GM18520 (cell line): ENCODE measurements around the gene ZNF468.
"Not testable (repeated sequence)": the region's sequence is repeated elsewhere in the genome, so short reads cannot be mapped to it uniquely, and the experiment has no call there.

Experiments
- ATAC-seq: cut with Tn5 transposase; IDR thresholded peaks from one replicate; pipeline ENCODE4 v1.9.1; 2021; ENCODE audit not compliant: unreplicated experiment

The ZNF468 gene

GRCh38 chr19:52857378-52858191 is at the start of gene ZNF468:
Gene ZNF468, minus strand, starts transcription at chr19:52857619. Its CDS starts 3,347 bp downstream, at chr19:52854272.
- peak; percentile 93 for ATAC-seq

GRCh38 chr19:52904052-52904780 is 46.8 kb upstream of the ZNF468 start:
- not testable (repeated sequence) for ATAC-seq

- ATAC-seq = no peak
Observed at GRCh38 chr19:52901842-52902241, 44.4 kb upstream of the ZNF468 start.

DNA sequence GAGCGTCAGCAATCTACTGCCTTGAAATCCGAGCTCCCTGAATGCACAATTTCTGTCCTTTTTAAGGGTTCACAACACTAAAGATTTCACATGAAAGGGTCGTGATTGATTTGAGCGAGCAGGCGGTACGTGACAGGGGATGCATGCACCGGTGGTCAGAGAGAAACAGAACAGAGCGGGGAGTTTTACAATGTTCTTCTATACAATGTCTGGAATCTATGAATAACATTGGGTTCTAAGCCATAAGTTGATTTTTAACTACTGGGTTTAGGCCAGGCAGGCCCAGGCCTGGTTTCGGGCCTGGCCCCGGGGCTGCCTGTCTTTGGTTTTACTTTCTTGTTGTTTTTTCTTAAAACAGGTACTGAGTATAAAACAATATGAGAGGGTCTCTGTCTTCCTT is 41.2 kb upstream of the ZNF468 start:
- not testable (repeated sequence) for ATAC-seq

DNA sequence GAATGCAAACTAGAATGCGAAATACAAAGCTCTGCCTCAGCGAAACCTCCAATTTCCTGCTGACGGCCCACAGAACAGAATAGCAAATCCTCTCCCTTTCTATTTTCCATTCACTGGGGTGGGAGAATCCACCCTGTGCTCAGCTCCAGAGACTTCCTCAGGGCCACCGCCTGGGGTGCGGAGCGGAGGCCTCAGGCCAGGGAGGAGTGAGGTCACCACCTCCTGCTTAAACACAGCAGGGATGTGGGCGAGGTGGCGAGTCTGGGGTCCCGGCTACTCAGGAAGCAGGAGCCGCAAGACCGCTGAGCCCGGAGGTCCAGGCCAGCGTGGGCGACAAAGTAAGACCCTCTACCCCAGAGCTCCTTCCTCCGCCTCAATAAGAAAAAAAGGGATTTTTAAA is 40.7 kb upstream of the ZNF468 start:
- ATAC-seq = no peak

DNA sequence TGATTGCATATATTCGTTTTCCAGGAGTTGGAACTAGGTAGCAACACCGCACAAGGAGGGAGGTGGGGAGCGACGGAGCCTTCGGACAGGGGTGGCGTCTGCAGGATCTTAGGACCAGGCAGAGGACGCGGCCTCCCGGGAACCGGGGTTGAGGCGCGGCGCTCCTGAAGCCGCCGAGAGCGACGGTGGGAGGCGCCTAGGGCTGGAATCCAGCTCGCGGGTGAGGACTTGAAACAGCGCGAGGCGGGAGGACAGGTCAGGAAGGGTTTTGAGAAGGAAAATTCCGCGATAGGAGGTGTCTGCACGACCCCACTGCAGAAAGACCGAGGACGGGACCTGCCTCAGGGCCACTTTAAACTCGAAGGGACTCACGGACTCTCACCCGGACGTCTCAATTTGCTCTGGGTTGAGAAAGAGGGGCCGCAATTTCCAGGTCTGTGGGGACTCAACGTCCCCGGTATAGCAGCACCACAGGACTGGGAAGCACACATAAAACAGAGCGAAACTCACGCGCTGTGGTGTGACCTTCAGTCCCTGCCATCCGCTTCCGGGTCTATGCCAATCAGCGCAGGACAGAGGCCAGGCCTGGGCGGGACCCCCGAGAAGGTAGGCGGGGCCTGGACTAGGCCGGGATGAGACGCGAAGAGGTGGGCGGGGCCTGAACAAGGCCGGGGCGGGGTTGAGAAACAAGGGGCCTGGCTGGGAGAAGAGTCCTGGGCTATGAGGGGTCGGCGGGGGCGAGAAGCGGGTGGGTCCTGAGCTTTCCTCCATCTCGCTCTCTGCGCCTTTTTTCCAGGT is 39.9 kb upstream of the ZNF468 start, which contains the start of gene ZNF320:
TSS of gene ZNF320 (minus strand) at position 498 of the 798 bp plus-strand sequence. CDS start 7,380 bp downstream, outside the sequence.
- ATAC-seq = peak; percentile 86

DNA sequence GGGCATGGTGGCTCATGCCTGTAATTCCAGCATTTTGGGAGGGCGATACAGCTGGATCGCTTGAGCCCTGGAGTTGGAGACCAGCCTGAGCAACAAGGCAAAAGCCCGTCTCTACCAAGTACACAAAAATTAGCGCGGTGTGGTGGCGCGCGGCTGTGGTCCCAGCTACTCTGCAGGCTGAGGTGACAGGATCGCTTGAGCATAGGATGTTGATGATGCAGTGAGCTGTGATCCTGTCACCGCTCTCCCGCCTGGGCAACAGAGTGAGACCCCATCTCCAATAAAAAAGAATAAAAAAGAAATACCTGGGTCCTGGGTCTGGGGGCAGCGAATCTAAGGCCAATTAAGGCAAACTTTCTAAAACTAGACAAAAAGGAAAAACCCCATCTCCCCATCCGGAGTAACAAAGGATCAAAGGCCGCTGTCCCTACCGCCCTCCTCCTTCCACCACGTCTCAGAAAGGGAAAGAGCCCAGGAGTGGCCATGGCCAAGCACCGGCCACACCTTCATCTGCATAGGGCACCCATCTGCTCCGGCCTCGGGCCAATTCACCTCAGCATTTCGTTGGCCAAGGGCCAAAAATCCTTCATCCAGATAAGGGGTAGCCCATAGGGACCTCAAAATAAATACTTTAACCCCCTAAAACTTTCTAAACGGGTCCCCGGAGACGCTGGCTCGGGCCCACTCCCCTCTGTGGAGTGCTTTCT is 39.2 kb upstream of the ZNF468 start:
- ATAC-seq = no peak

GRCh38 chr19:52891336-52891735 is 33.9 kb upstream of the ZNF468 start:
- no peak for ATAC-seq

GRCh38 chr19:52889931-52890330 is 32.5 kb upstream of the ZNF468 start:
- no peak for ATAC-seq

- no peak for ATAC-seq
Observed at GRCh38 chr19:52889076-52889475, 31.7 kb upstream of the ZNF468 start.

DNA sequence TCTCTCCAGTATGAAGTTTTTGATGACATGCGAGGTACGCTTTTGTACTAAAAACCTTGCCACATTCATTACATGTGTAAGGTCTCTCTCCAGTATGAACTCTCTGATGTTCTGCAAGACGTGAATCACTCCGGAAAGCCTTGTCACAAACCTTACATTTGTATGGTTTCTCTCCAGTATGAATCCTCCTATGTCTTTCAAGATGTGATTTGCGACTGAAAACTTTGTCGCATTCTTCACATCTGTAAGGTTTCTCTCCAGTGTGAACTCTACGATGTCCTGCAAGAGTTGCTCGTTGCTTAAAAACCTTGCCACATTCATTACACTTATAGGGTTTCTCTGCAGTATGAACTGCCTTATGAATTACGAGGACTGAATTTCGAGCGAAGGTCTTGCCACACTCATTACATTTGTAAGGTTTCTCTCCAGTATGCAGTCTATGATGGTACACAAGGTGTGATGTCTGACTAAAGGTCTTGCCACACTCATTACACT is 23.5 kb upstream of the ZNF468 start:
- no peak for ATAC-seq

GRCh38 chr19:52872996-52873395 is 15.6 kb upstream of the ZNF468 start:
- ATAC-seq = not testable (repeated sequence)

DNA sequence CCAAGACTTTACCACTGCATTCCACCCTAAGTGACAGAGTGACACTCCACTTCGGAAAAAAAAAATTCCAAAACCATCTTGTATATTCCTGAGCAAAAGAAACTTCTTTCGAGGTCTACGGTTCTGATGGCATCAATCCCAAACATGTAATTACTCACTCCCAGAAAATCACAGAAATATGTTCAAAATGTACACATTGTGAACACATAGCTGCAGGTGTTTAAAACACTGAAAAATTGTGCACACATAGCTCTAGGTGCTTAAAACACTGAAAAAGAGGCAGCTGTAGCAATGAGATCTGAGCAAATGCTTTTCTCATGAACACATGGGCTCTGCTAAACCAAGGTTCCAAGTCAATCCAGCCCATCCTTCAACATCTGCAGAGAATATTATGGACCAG is 14.0 kb upstream of the ZNF468 start:
- no peak for ATAC-seq

GRCh38 chr19:52868031-52868430 is 10.6 kb upstream of the ZNF468 start:
- not testable (repeated sequence) for ATAC-seq

- ATAC-seq = not testable (repeated sequence)
Observed at GRCh38 chr19:52856540-52857377, 660 bp downstream of the ZNF468 start.

DNA sequence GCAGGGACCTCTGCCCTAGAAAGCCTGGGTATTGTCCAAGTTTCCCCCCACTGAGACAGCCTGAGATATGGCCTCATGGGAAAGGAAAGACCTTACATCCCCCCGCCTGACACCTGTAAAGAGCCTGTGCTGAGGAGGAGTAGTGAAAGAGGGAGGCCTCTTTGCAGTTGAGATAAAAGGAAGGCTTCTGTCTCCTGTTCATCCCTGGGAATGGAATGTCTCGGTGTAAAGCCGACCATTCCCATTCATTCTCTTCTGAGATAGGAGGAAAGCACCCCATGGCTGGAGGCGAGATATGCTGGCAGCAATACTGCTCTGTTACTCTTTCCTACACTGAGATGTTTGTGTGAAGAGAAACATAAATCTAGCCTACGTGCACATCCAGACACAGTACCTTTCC is 10.1 kb downstream of the ZNF468 start:
- not testable (repeated sequence) for ATAC-seq

GRCh38 chr19:52840825-52841465 is 16.5 kb downstream of the ZNF468 start:
- not testable (repeated sequence) for ATAC-seq

DNA sequence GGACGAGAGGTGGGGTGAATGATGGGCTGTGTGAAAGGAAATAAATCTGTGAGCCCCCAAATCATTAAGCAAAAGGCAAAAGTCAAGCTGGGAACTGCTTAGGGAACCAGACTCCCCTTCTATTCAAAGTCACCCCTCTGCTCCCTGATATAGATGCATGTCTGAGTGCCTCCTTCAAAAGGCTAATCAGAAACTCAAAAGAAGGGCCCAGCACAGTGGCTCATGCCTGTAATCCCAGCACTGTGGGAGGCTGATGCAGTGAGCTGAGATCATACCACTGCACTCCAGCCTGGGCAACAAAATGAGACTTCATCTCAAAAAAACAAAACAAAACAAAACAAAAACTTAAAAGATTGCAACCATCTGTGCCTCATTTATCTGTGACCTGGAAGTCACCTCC is 23.1 kb downstream of the ZNF468 start:
- ATAC-seq = not testable (repeated sequence)

GRCh38 chr19:52833541-52833940 is 23.9 kb downstream of the ZNF468 start:
- ATAC-seq = not testable (repeated sequence)
